Neural progenitor cell (in vitro differentiated cells): ENCODE data around the gene ZNF598. TPM values are rescaled to one million over a fixed set of nuclear protein-coding genes. Genes with fewer than 3 reads are reported as not detected.
"Not testable (repeated sequence)": the region's sequence is repeated elsewhere in the genome, so short reads cannot be mapped to it uniquely, and the experiment has no call there.

Experiments used
- DNase-seq: peaks from one replicate; pipeline ENCODE4 v3.0.0-alpha.2; 2016; ENCODE audit warnings: low spot score
- H2AFZ ChIP-seq: fragments of 200-600 bp; sonication (generic); replicated peaks from 2 replicates; pipeline ENCODE4 v1.6.1; 2016; ENCODE audit warnings: antibody characterized with exemption
- H3F3A ChIP-seq: fragments of 200-600 bp; sonication (generic); 2 replicates; pipeline ENCODE4 v1.6.1; 2016; ENCODE audit warnings: antibody characterized with exemption, low read depth
- H3K27ac ChIP-seq: fragments of 200-600 bp; sonication (generic); 2 replicates; pipeline ENCODE4 v1.5.1; 2016; ENCODE audit warnings: mild to moderate bottlenecking
- H3K27me3 ChIP-seq: fragments of 200-600 bp; sonication (generic); 2 replicates; pipeline ENCODE4 v1.6.1; 2016; ENCODE audit warnings: mild to moderate bottlenecking, moderate library complexity
- H3K36me3 ChIP-seq: fragments of 200-600 bp; sonication (generic); 2 replicates; pipeline ENCODE4 v1.5.1; 2016
- H3K4me1 ChIP-seq: fragments of 200-600 bp; sonication (generic); 2 replicates; pipeline ENCODE4 v1.6.1; 2016; ENCODE audit warnings: mixed run types
- H3K4me2 ChIP-seq: fragments of 200-600 bp; sonication (generic); 2 replicates; pipeline ENCODE4 v1.6.1; 2016
- H3K4me3 ChIP-seq: fragments of 200-600 bp; sonication (generic); 2 replicates; pipeline ENCODE4 v1.5.1; 2016
- H3K79me2 ChIP-seq: fragments of 200-600 bp; sonication (generic); 2 replicates; pipeline ENCODE4 v1.6.1; 2016; ENCODE audit warnings: low read depth
- H3K9ac ChIP-seq: fragments of 200-600 bp; sonication (generic); 2 replicates; pipeline ENCODE4 v1.6.1; 2016
- H3K9me3 ChIP-seq: fragments of 200-600 bp; sonication (generic); 2 replicates; pipeline ENCODE4 v1.5.1; 2016; ENCODE audit warnings: low read depth
- H4K20me1 ChIP-seq: fragments of 200-600 bp; sonication (generic); 2 replicates; pipeline ENCODE4 v1.6.1; 2016; ENCODE audit warnings: low read depth
- H3K27ac Mint-ChIP-seq: 3 replicates; pipeline ENCODE4 v1.8.0; 2021; ENCODE audit warnings: mixed read lengths
- H3K27me3 Mint-ChIP-seq: 2 replicates; pipeline ENCODE4 v1.8.0; 2022; ENCODE audit warnings: low read depth, mild to moderate bottlenecking, inconsistent platforms, moderate library complexity, mixed read lengths; ENCODE audit not compliant: insufficient read depth
- H3K36me3 Mint-ChIP-seq: 3 replicates; pipeline ENCODE4 v1.8.0; 2021; ENCODE audit warnings: mixed read lengths
- H3K4me1 Mint-ChIP-seq: 3 replicates; pipeline ENCODE4 v1.8.0; 2021; ENCODE audit warnings: mixed read lengths
- H3K4me3 Mint-ChIP-seq: 3 replicates; pipeline ENCODE4 v1.8.0; 2021; ENCODE audit warnings: mild to moderate bottlenecking, moderate library complexity, mixed read lengths
- H3K9me3 Mint-ChIP-seq: 3 replicates; pipeline ENCODE4 v1.8.0; 2020; ENCODE audit warnings: mixed read lengths
- CTCF ChIP-seq: fragments of 200-600 bp; sonication (generic); IDR thresholded peaks from 2 replicates; pipeline ENCODE4 v1.5.1; 2017; ENCODE audit warnings: antibody characterized with exemption, mild to moderate bottlenecking
- EZH2 ChIP-seq: fragments of 200-600 bp; sonication (generic); IDR thresholded peaks from 2 replicates; pipeline ENCODE4 v1.6.1; 2017; ENCODE audit warnings: antibody characterized with exemption, mild to moderate bottlenecking, moderate library complexity
- EZH2phosphoT487 ChIP-seq: fragments of 200-600 bp; sonication (generic); IDR thresholded peaks from 2 replicates; pipeline ENCODE4 v1.6.1; 2017; ENCODE audit warnings: antibody characterized with exemption
- total RNA-seq: library from RNA; depleted of rRNA; stranded (reverse); fragments of >200 nt; gene quantifications from 2 replicates; pipeline ENCODE4 v1.2.3, GENCODE V29; 2015; ENCODE audit warnings: low replicate concordance

ZNF598 gene
- total RNA-seq, 1 donor from 2014 or later, result 12.7 TPM

GRCh38 chr16:1958715-1959268, 50.8 kb downstream of the ZNF598 start:
- Histone ChIP-seq H2AFZ (peak overlapping the region; percentile 90), H4K20me1 (peaks cover 36% of the 10 kb centered on the region), H3K36me3 (no peaks in the 10 kb centered on the region), H3K79me2 (peaks cover 30% of the 10 kb centered on the region), H3K4me3 (peak overlapping the region; percentile 76), H3F3A (peaks cover 41% of the 10 kb centered on the region), H3K4me2 (peak overlapping the region; percentile 84), H3K9ac (no peak overlapping the region), H3K27ac (no peak overlapping the region), H3K27me3 (no peaks in the 10 kb centered on the region), H3K9me3 (no peaks in the 10 kb centered on the region), H3K4me1 (peaks cover 19% of the 10 kb centered on the region)
- peaks cover 9% of the 10 kb centered on the region for H3K36me3 Mint-ChIP-seq
- H3K9me3 Mint-ChIP-seq, result no peaks in the 10 kb centered on the region
- H3K27ac Mint-ChIP-seq, result no peak overlapping the region
- TF ChIP-seq CTCF (no peak), EZH2 (no peak), EZH2phosphoT487 (no peak)
- peaks cover 25% of the 10 kb centered on the region for H3K4me1 Mint-ChIP-seq
- DNase-seq, result no peak
- peaks cover 2% of the 10 kb centered on the region for H3K27me3 Mint-ChIP-seq
- peak overlapping the region; percentile 96 for H3K4me3 Mint-ChIP-seq

- DNase-seq, H3K4me3 ChIP-seq, H3K27ac Mint-ChIP-seq: not testable (repeated sequence)
Measured at GRCh38 chr16:1958143-1958491, 51.5 kb downstream of the ZNF598 start.

GRCh38 chr16:1957434-1958142, 52.0 kb downstream of the ZNF598 start:
- peaks cover 29% of the 10 kb centered on the region for H3F3A ChIP-seq
- H2AFZ ChIP-seq, H3K4me1 ChIP-seq, H3K4me3 Mint-ChIP-seq, H3K9ac ChIP-seq, H3K27me3 ChIP-seq, H3K9me3 Mint-ChIP-seq, H3K27ac ChIP-seq, H3K4me2 ChIP-seq, H3K27me3 Mint-ChIP-seq, H3K9me3 ChIP-seq, H3K4me3 ChIP-seq, DNase-seq, H3K36me3 Mint-ChIP-seq, H3K36me3 ChIP-seq: not testable (repeated sequence)
- peak overlapping the region; percentile 78 for H3K27ac Mint-ChIP-seq
- H4K20me1 ChIP-seq, result peaks cover 24% of the 10 kb centered on the region
- H3K79me2 ChIP-seq, result peaks cover 18% of the 10 kb centered on the region
- peaks cover 18% of the 10 kb centered on the region for H3K4me1 Mint-ChIP-seq

More at GRCh38 chr16:1958143-1958491, 51.5 kb downstream of the ZNF598 start:
- Histone ChIP-seq H3K4me1 (peaks cover 12% of the 10 kb centered on the region), H3F3A (peaks cover 35% of the 10 kb centered on the region), H4K20me1 (peaks cover 29% of the 10 kb centered on the region), H3K79me2 (peaks cover 23% of the 10 kb centered on the region)
- H3K4me1 Mint-ChIP-seq, result peaks cover 19% of the 10 kb centered on the region
- not testable (repeated sequence) for H3K9me3 Mint-ChIP-seq, H3K27ac ChIP-seq, H2AFZ ChIP-seq, H3K27me3 ChIP-seq, H3K4me3 Mint-ChIP-seq, H3K27me3 Mint-ChIP-seq, H3K4me2 ChIP-seq, H3K36me3 ChIP-seq, H3K9me3 ChIP-seq, H3K36me3 Mint-ChIP-seq, H3K9ac ChIP-seq

GRCh38 chr16:1953734-1954133, 55.9 kb downstream of the ZNF598 start:
- Histone ChIP-seq H3K4me1 (no peaks in the 10 kb centered on the region), H3K4me2 (no peak overlapping the region), H3K27ac (no peak overlapping the region), H3K9ac (no peak overlapping the region), H3K4me3 (no peak overlapping the region), H2AFZ (no peak overlapping the region), H4K20me1 (no peaks in the 10 kb centered on the region), H3K27me3 (no peaks in the 10 kb centered on the region), H3F3A (peaks cover under 1% of the 10 kb centered on the region), H3K79me2 (no peaks in the 10 kb centered on the region), H3K36me3 (no peaks in the 10 kb centered on the region), H3K9me3 (no peaks in the 10 kb centered on the region)
- no peak for DNase-seq
- H3K36me3 Mint-ChIP-seq, result no peaks in the 10 kb centered on the region
- H3K27ac Mint-ChIP-seq, result no peak overlapping the region
- TF ChIP-seq EZH2phosphoT487 (no peak), CTCF (no peak), EZH2 (no peak)
- peaks cover 5% of the 10 kb centered on the region for H3K4me1 Mint-ChIP-seq
- H3K4me3 Mint-ChIP-seq, result no peak overlapping the region
- H3K27me3 Mint-ChIP-seq, result peaks cover 5% of the 10 kb centered on the region
- H3K9me3 Mint-ChIP-seq, result no peaks in the 10 kb centered on the region
